T-helper 22 cell (primary cell): ENCODE measurements around the gene PACSIN2.
"Not testable (repeated sequence)": the region's sequence is repeated elsewhere in the genome, so short reads cannot be mapped to it uniquely, and the experiment has no call there.

Experiments used
- DNase-seq: peaks from one replicate; pipeline ENCODE4 v3.0.0-alpha.2; 2020; ENCODE audit warnings: low read depth

PACSIN2 gene

GRCh38 chr22:43014869-43015676 lies at the start of gene PACSIN2:
PACSIN2 (minus strand) TSS chr22:43015149; CDS start chr22:42912080, 103,069 bp downstream.
- peak; percentile 98 for DNase-seq

GRCh38 chr22:43060183-43060582 lies 45.2 kb upstream of the PACSIN2 start:
- no peak for DNase-seq

GRCh38 chr22:43057641-43058040 lies 42.7 kb upstream of the PACSIN2 start:
- no peak for DNase-seq

- no peak for DNase-seq
These were observed 38.2 kb upstream of the PACSIN2 start for GRCh38 chr22:43053176-43053575.

- DNase-seq, result no peak
These were observed 36.0 kb upstream of the PACSIN2 start for GRCh38 chr22:43050995-43051394.

- DNase-seq, result no peak
These were observed 32.7 kb upstream of the PACSIN2 start for GRCh38 chr22:43047605-43048004.

GRCh38 chr22:43044290-43044712 lies 29.4 kb upstream of the PACSIN2 start:
- no peak for DNase-seq

- DNase-seq, result no peak
These were observed 27.3 kb upstream of the PACSIN2 start for GRCh38 chr22:43042101-43042780.

GRCh38 chr22:43039800-43040199 lies 24.9 kb upstream of the PACSIN2 start:
- DNase-seq, result no peak

- no peak for DNase-seq
These were observed 23.4 kb upstream of the PACSIN2 start for GRCh38 chr22:43038325-43038724.

- no peak for DNase-seq
These were observed 21.4 kb upstream of the PACSIN2 start for GRCh38 chr22:43036282-43036829.

- no peak for DNase-seq
These were observed 20.3 kb upstream of the PACSIN2 start for GRCh38 chr22:43035250-43035649.

- no peak for DNase-seq
These were observed 16.7 kb upstream of the PACSIN2 start for GRCh38 chr22:43031617-43032016.

- no peak for DNase-seq
These were observed 3.7 kb upstream of the PACSIN2 start for GRCh38 chr22:43018615-43019014.

GRCh38 chr22:43017525-43018460 lies 2.8 kb upstream of the PACSIN2 start:
- DNase-seq, result no peak

GRCh38 chr22:43016150-43016549 lies 1.2 kb upstream of the PACSIN2 start:
- DNase-seq, result not testable (repeated sequence)

GRCh38 chr22:43015677-43016042 lies 711 bp upstream of the PACSIN2 start:
- DNase-seq, result no peak

GRCh38 chr22:43014316-43014868 lies 557 bp downstream of the PACSIN2 start:
- peak; percentile 57 for DNase-seq

GRCh38 chr22:43013355-43014315 lies 1.3 kb downstream of the PACSIN2 start:
- no peak for DNase-seq

- DNase-seq, result no peak
These were observed 2.6 kb downstream of the PACSIN2 start for GRCh38 chr22:43012390-43012789.

GRCh38 chr22:43011079-43011478 lies 3.9 kb downstream of the PACSIN2 start:
- no peak for DNase-seq
